Upper lobe of left lung (tissue), 4 donors: Measurements from ENCODE around the gene ASIC2.

ENCODE experiments used
- CTCF ChIP-seq, 6 experiments: fragments of 450-650 bp in 4 of 6; fragments of 200-600 bp in 2 of 6; sonication (generic) in 2 of 6; IDR thresholded peaks; one replicate each; pipeline ENCODE4 v1.5.1; 2016 to 2019; ENCODE audit warnings: antibody characterized with exemption in 6 of 6
- POLR2AphosphoS5 ChIP-seq, 2 donors: sonication (generic); formaldehyde crosslinking; IDR thresholded peaks; one replicate each; pipeline ENCODE4 v1.5.1; 2017; ENCODE audit warnings: antibody characterized with exemption in 2 of 2

DNA sequence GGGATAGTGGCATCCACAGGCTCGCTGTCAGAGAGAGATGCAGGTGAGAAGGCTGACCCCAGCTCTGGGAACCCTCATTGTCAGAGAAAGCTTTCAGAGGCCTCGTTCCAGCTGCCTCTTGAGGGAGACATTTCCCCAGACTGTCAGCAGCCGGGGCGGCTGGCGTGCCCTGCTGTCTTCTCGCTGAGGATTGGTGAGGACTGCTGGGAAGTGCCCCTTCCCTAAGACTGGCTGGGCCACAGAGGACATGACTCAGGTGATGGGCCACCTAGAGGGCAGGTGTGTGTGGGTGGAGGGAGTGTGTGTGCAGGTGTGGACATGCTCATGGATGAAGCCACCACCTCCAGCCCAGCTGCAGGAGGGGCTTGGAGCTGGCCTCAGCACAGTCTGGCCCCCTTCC is 276.2 kb downstream of the ASIC2 start:
- TF ChIP-seq POLR2AphosphoS5 (IDR thresholded peaks at IDR 0.05) (no peak), CTCF (IDR thresholded peaks at IDR 0.05) (no peak)
